Endothelial cell of hepatic sinusoid (primary cell): ENCODE data around the gene SOX18.

Experiments
- in situ Hi-C: cut with HindIII; loops from 2 replicates; pipeline ENCODE4 v1.10.0; 2017; ENCODE audit warnings: low sequenced_read_pairs

The SOX18 gene

GRCh38 chr20:64069209-64069613, 19.8 kb upstream of the SOX18 start:
- in situ Hi-C loops, result no loop called here

GRCh38 chr20:64068386-64069208, 19.2 kb upstream of the SOX18 start:
- in situ Hi-C loops, result no loop called here

- in situ Hi-C loops, result no loop called here
Observed at GRCh38 chr20:64067733-64068307, 18.4 kb upstream of the SOX18 start.

DNA sequence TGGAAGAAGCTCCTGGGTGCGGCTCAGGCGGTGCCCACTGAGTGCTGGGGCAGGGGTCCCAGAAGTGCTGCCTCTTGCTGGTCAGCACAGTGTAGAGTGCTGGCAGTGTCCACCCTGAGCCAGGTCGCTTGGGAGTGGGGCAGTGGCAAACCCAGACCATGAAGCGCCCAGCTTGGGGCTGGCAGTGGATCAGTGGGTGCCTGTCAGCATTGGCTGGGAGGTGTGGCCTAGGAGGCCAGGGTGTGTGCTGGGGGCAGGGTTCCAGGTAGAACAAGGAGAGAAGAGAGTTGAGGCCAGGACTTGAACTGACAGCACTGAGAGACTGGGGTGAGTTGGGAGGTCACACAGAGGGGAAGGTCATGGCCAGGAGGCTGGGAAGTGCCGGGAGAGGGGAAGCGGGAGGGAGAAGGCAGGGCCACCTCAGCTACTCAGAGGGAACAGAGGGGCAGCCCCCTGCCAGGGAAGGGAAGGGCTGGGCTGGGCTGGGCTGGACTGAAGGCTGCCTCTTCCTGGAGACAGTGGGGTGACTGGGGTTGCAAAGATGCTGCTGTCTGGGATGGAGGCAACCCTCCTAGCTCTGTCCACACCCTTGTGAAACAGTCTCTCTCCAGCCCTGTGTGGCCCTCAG, 17.7 kb upstream of the SOX18 start:
- in situ Hi-C loops, result no loop called here

DNA sequence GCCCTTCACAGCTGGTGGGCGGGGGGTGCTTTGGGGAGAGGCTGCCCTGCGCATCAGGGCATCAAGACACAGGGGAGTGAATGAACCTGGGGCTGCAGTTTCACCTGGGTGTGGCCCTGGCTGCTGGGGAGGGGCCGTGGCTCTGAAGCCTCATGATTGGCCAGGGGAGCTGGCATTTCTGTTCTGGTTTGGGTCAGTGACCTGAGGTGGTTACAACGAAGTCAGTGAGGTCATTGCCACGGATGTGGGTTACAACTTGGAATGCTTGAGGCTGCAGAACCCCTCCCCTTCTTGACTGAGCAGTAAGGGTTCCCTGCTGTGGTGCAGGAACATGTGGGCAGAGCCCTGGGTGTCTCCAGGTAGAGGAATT, 16.5 kb upstream of the SOX18 start:
- in situ Hi-C loops, result no loop called here

DNA sequence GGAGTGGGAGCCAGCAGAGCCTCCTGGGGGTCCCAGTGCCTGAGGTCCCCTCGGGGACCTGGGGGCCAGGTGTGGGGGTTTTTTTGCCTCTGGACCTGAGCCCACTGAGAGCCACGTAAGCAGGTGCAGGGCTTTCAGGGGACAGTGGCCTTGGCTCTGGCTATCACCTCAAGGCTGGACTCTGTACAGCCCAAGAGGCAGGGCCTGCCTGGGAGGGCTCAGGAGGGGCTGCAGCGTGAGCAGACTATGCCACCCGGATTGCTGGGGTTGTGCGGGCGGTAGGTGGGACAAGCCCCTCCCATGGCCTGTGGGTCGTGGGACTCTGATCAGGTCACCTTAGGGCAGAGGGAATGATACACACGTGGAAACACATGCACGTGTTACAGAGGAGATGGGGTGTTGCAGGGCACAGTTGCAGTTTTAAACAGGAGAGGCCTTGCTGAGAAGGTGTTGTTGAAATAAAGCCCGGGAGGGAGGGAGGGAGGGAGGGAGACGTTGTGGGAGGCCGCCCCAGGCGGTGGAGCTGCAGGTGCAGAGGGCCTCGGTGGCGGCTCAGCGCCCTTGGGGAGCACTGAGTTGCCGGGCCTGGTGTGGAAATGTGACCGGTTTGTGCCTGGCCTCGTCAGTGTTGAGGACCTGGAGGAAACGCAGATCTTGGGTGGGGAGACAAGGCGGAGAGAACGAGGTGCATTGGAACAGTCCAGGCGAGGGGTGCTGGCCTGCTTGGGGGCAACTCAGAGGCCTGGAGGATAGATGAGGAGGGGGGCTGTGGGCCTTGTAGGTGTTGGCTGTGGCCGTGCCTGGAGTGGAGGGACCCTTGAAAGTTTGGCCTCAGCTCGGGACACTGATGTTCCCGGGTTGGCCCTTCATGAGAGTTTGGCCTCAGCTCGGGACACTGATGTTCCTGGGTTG, 15.9 kb upstream of the SOX18 start:
- in situ Hi-C loops, result no loop called here

DNA sequence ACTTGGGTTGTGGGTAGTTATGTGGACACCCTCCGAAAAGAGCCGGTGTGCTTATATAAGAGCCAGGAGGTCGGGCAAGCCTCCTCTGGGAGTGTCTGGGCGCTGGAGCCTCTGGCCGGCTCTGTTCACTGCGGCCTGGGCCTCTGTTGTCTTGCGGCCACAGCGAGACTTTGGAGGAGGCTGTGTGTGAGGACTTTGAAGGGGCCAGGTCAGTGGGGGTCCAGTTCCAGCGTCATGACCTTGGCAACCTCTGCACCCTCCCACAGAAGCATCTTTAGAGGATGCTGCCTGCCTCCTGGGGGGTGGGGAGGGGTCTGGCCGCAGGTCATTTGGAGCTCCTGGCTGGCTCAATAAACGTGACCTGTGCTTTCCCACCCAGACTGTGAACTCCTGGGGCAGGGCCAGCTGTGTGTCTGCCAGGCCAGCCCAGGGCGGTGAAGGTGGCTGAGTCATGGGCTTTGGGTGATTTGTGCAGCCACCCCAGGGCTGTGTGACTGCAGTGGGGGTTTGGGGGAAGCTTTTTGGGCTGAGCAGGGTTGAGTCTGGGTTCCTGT, 14.8 kb upstream of the SOX18 start:
- in situ Hi-C loops, result no loop called here

GRCh38 chr20:64063389-64064144, 14.1 kb upstream of the SOX18 start:
- in situ Hi-C loops, result no loop called here

DNA sequence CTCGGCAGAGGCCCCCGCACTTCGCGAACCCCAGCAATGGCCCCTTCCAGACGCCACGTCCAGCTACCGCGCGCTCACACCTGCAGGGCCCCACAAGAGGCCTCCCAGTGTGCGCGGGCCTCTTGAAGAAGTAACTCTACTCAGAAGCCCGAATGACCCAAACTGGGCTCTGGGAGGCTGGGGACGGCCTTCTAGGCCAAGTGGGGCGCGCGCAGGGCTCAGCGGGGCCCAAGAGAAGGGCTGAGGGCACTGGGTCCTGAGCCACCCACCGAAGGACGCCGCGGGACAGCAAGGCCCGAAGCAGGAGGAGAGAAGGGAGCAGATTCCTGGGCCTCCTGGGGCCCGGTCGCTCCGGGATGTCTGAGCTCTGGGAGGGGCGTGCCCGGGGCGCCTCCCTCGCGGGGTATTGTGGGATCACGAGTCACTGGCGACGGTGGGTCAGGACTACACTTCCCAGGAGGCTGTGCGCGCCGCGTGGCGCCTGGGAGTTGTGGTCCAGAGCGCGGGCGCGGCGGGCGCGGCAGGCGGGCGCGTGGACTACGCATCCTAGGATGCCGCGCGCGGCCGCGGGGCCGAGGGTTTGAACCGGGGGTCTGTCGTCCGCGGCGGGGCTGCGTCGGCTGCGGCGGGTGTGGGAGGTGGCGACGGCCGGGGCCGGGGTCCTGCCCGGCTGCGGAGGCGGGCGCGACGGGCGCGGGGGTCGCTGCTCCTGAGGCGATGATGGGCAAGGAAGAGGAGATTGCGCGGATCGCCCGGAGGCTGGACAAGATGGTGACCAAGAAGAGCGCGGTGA, 13.4 kb upstream of the SOX18 start, which contains the start of gene TCEA2:
TCEA2 (plus strand) TSS at position 603 of the 793 bp plus-strand sequence; CDS start at position 718, 115 bp downstream.
- in situ Hi-C loops, result no loop called here

DNA sequence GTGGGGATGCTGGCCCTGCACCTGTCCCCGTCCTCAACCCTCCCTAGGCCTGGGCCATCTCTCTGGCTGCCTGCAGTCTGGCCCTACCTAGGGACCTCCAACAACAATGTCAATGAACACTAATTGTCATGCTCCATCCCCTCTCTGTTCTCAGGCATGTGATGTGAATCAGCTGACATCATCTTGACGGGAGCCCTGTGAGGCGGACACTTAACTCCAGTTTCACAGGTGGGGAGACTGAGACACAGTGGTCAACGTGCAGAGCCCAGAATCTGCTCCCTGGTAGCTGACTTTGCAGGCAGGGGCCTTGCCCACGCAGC, 12.8 kb upstream of the SOX18 start:
- in situ Hi-C loops, result no loop called here

- in situ Hi-C loops, result loop anchor here (10.0 kb wide), 1 partner anchor 184 kb away; no protein-coding TSS in a partner anchor
Observed at GRCh38 chr20:64058536-64058935, 9.1 kb upstream of the SOX18 start.

DNA sequence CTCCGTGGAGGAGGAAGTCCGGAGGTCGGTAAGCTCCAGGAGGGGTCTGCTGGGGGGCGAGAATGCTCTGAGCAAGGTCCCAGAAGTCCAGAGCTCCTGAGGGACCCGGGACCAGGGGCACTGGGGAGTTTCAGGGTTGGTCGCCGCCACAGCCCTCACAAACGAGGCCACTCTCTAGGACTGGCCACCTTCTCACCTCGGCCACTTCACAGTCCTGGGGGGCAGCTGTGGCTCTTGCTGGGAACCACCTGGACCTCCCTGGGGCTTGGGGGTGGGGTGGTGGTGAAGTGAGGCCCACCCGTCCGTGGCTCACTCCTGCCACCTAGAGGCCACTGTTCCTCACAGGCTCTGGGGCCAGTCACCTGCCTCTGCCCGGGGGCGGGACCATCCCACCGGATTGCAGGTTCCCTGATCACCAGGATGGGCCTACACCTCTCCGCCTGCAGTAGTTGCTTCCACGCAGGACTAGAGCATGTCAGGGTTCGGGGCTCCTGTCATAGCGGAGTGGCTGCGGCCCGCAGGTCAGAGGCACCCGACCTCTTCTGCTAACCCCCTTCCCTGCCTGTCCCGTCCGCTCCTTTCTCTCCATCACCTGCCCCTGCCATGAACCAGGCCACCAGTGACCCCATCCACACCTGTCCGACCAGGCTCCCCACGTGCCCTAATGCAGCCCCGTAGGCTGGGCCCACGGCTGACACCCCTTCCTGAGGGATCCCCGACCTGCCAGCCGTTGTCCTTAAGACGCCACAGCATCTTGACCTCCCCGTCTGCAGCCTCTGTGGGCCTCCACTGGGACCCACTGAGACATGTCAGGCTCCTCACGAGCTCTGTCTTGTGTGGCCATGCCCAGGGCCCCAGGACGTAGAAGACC, 8.4 kb upstream of the SOX18 start:
- in situ Hi-C loops, result loop anchor here (10.0 kb wide), 1 partner anchor 183 kb away; no protein-coding TSS in a partner anchor

DNA sequence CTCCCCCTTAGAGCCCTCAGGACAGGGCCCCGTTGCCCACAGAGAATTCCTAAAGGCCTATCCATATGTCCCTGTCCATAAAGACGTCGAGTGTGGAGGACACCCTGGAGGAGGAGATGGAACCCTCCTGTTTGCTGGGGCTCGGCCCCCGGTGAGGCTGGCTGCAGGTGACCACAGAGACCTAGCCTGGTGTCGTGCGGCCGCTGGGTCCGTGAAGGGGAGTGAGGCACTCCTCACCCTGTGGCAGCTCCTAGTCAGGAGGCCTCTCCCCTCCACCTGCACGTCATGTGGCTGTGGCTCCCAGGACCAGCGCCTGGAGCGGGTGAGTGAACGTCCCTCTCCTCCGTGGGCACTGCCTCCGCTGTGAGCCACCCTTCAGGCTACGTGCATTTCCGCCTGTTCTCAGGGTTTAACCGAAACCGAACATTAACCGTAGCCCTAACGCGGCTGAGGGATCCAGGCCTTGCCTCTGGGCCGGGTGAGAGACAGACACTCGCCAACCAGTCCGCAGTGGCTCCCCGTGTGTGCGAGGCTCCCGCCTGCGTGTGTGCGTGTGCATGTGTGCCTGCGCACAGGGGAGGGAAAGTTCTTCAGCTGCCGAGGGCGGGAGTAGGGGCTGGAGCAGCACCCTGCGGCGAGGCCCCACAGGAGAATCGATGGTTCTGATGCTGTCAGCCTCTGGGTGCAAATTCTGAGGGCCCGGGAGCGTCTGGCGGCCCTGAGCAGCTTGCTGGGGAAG, 7.6 kb upstream of the SOX18 start:
- in situ Hi-C loops, result loop anchor here (10.0 kb wide), 1 partner anchor 182 kb away; no protein-coding TSS in a partner anchor

GRCh38 chr20:64056639-64056888, 7.1 kb upstream of the SOX18 start:
- in situ Hi-C loops, result loop anchor here (10.0 kb wide), 1 partner anchor 182 kb away; no protein-coding TSS in a partner anchor

DNA sequence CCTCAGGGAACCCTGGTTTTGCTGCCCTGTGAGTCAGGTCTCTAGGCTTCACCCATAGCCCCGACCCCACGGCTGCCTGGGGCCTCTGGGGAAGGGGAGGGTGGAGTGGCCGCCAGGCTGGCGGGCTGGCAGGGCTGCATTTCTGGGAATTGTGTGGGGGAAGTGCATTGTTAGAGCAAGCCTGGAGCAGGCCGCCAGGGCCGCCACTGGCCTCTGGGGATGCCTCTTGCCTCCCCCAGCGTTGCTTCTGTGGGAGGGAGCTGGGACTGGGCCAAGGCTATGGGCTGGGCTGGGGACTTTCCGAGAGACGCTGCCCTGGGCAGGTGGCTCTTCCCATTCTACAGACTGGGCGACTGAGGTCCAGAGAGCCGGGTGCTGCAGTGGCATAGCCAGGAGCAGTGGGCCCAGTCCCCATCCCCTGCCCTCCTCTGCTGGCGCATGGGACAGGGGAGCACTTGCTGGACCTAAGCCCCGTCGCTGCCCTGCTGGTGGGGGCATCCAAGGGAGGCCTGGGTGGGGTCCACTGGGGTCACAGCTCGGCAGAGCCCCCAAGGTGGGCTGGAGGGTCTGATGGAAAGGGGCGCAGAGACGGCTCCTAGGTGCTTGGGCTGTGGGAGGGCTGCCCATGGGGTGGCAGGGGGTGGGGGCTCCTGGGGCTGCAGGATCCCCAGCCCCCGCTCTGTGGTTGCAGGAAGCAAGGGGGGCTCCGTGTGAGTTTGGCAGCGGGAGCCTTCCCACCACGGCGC, 6.6 kb upstream of the SOX18 start:
- in situ Hi-C loops, result loop anchor here (10.0 kb wide), 1 partner anchor 181 kb away; no protein-coding TSS in a partner anchor

GRCh38 chr20:64055396-64055892, 6.0 kb upstream of the SOX18 start:
- in situ Hi-C loops, result loop anchor here (10.0 kb wide), 1 partner anchor 181 kb away; no protein-coding TSS in a partner anchor
